HG03159 (cell line): ENCODE measurements around the gene ARFGAP1.

Experiments
- ATAC-seq: cut with Tn5 transposase; IDR thresholded peaks from one replicate; pipeline ENCODE4 v1.9.1; 2021; ENCODE audit warnings: mild to moderate bottlenecking, moderate library complexity; ENCODE audit not compliant: unreplicated experiment

ARFGAP1 gene

DNA sequence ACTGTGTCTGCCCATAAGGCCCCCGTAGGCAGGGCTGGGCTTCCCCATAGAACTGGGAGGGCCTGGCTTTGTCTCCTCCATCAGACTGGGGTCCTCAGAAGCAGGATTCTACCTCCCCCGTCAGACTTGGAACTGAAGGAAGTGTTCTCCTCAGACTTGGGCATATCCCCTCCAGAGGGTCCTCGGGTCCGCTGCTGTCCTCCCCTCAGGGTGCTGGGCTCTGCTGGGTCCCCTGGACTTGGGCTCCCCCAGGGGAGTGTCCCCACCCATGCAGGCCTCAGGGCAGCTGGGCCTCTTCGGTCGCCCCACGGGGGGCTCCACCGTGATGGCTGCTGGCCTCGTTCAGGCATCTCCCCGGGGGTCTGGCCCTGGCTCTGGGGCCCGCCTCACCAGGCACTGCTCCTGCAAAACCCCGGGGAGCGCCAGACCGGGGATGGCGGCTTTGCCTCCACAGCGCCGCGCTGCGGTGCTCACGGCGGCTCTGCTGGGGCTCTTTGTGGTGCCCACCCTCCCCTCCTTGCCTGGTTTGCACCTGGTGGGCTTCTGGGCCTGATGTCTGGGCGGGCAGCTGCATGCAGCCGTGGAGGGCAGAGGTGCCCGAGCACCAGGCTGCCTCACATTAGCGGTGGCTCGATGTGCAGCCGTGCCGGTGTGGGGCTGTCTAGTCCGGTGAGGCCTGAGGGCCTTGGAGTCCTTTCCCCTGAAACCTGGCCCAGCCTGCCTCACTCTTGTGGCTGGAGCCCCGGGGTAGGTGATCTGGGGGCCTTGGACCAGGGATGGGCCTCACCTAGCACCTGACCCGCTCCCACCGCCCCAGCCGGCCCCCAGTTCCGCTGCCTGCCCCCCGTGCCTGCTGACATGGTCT, 34.3 kb downstream of the ARFGAP1 start:
- ATAC-seq = no peak

DNA sequence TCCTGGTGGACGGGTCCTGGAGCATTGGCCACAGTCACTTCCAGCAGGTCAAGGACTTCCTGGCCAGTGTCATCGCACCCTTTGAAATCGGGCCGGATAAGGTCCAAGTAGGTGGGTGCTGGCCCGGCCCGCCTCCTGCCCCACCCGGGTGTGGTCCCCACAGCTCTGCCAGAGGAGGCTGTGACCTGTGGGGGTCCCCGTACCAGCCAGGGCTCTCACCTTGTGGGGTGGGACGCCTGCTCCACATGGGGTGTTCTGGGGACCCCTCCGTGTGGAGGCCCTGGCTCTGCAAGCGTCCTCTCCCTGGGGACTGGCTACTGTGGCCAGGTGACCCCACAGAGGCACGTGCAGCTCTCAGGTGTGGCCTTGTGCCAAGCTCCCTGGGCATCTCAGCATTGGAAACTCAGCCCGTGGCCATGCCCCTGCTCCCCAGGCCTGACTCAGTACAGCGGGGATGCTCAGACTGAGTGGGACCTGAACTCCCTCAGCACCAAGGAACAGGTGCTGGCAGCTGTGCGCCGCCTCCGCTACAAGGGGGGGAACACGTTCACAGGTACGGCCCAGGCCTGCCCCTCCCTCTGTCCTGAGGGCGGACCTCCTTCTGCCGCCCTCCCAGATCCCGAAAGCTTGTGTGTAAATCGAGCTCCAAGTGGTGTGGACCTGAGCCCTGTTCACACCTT, 35.1 kb downstream of the ARFGAP1 start:
- no peak for ATAC-seq

DNA sequence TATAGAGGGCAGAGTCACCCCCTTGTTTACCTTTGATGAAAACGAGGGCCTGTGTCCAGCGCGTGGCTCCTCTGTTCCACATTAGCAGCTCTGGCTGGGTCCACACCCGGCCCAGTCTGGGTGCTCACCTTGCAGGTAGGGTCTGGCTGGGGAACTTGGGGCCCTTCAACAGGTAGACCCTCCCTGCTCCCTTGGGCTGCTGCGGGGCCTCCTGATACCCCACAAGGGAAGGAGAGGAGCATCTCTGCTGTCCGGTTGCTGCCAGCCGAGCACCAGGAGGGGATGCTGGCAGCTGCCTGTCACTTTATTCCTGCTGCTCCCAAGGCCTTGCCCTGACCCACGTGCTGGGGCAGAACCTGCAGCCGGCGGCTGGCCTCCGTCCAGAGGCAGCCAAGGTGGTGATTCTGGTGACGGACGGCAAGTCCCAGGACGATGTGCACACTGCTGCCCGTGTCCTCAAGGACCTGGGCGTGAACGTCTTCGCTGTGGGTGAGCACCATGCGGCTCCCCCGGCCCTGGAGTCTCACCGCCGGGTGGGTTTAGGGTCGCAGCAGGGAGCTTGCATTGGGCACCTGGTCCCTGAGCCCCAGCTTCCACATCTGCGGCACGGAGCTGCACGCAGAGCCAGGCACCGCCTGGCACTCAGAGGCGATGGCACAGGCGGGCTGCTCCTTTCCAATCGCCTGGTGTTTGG, 35.8 kb downstream of the ARFGAP1 start:
- no peak for ATAC-seq

DNA sequence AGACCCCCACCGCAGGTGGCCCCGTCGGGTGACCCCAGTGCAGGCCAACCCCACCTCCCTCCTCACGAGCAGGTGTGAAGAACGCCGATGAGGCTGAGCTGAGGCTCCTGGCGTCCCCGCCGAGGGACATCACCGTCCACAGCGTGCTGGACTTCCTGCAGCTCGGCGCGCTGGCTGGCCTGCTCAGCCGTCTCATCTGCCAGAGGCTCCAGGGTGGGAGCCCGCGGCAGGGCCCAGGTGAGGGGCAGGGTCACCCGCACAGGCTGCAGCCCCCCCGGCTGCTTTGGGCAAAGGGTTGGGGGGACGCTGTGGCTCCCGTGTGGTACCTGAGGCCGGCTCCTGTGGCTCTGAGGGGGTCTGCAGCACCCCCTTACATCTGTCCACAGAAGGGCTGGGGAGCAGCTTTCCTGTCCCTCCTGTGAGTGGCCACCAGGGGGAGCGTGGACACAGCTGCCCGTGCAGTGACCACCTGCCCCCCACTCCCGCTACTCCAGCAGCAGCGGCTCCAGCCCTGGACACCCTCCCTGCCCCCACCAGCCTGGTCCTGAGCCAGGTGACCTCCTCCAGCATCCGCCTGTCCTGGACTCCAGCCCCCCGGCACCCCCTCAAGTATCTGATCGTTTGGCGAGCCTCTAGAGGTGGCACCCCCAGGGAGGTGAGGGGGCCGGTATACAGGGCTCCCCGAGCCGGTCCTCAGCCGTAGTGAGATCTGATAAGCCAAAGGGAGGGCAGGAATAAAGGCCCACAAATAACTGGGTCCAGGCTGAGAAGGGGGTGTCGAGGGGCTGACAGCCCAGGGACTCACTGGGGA, 36.9 kb downstream of the ARFGAP1 start:
- no peak for ATAC-seq

DNA sequence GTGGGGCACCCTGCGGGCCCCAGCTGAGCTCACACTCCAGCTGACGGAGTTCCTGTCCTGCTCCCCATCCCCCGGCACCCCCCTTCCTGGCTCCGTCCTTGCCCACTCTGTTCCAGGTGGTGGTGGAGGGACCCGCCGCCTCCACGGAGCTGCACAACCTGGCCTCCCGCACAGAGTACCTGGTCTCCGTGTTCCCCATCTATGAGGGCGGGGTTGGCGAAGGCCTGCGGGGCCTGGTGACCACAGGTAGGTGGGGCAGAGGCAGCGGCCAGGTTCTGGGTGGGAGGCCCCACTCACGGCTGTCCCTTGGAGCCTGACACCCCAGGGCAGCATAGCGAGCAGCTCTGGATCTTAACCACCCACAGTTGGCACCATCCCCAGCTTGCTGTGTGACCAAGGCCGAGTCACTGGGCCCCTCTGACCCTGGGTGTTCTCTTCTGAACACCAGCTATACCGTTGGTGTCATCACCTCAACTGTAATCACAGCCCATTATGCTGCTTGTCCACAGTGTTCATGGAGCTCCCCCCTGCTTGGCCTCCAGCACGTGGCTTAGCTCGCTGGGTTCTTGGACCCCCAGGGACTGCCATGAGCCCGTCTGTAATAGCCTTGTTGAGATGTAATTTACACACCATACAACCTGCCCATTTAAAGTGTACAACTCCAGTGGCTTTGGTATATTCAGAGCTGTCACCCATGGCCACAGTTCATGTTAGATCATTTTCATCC, 37.8 kb downstream of the ARFGAP1 start:
- ATAC-seq = no peak

DNA sequence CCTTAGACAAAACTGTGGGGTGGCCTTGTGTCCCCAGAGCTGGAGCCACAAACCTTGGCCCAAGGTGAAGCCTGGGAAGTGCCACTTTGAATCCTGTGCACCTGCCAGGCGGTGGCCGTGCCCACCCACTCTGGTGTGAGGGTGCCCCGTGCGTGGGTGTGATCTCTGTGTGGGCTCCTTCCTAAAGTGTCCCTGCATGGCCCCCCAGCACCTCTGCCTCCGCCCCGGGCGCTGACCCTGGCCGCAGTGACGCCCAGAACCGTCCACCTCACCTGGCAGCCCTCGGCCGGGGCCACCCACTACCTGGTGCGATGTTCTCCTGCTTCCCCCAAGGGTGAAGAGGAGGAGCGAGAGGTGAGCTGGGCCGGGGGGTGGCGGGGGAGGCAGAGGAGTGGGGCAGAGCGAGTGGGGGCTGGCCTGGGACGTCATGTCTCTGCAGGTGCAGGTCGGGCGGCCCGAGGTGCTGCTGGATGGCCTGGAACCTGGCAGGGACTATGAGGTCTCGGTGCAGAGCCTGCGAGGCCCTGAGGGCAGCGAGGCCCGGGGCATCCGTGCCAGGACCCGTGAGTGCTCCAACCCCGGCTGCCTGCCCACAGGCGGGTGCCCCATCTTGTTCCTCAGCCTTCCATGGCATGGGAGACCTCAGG, 38.7 kb downstream of the ARFGAP1 start:
- no peak for ATAC-seq

DNA sequence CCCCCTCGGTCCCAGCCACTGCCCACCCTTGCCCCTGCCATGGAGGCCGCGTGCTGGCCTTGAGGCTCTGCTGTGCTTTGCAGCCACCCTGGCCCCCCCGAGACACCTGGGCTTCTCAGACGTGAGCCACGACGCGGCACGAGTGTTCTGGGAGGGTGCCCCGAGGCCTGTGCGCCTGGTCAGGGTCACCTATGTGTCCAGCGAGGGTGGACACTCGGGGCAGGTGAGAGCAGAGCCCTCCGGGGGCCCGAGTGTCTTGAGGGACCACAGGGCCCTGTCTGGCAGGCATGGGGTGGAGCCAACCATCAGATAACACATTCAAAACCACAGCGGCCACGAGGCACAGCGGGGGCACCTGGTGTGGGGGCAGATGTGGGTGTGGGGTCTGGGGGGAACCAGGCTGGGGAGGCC, 39.2 kb downstream of the ARFGAP1 start:
- ATAC-seq = no peak

DNA sequence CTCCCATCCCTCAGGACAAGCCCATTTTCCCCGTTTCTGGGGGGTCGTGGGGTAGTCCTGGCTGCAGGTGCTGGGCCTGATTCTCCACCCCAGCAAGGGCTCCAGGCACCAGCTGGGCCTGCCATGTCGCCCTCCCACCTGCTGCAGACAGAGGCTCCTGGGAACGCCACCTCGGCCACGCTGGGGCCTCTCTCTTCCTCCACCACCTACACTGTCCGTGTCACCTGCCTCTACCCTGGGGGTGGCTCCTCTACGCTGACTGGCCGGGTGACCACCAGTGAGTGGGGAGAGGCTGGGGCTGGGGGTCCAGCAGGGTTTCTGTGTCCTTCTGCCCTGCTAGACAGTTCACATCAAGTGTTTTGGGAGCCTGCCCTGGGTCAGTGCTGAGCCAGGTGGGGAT, 39.7 kb downstream of the ARFGAP1 start:
- no peak for ATAC-seq

DNA sequence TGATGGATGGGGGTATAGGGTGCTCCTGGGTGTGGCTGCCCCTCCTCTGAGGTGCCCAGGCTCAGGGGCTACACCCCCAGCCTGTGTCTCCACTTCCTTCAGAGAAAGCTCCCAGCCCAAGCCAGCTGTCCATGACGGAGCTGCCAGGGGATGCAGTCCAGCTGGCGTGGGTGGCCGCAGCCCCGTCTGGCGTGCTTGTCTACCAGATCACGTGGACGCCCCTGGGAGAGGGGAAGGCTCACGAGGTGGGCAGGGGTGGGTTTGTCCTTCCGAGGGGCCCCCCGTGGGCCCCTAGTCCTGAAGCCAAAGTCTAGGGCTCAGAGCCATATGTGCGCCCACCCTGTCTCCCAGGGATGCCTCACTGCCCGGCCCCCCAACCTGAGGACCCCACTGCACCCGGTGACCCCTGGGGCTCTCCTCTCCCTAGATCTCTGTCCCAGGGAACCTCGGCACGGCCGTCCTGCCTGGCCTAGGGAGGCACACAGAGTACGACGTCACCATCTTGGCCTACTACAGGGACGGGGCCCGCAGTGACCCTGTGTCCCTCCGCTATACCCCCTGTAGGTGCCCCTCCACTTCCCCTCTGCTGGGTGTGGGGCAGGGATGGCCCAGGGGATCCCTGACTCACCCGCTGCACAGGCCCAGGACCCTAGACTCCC, 40.2 kb downstream of the ARFGAP1 start:
- no peak for ATAC-seq

DNA sequence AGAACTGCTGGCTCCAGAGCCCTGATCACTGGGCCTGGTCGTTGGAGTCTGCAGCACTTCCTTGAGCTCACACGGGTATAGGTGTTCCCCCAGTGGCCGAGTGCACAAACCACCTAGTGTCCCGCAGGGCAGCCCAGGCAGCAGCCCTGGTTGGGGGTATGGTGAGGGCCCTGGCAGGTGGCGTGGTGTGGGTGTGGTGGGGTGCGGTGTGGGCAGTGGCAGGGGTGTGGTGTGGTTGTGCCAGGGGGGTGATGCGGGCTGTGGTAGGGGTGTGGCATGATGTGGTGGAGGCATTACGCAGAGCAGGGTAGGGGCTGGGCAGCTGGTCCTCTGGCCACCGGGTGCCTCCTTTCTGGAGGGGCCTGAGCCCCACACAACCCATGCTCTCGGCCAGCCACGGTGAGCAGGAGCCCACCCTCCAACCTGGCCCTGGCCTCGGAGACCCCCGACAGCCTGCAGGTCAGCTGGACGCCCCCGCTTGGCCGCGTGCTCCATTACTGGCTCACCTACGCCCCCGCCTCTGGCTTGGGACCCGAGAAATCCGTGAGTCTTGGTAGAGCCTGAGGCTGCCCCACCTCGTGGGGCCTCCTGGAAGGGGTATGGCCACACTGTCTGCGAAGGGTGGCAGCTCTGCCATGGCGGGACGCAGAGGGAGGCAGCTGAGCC, 40.9 kb downstream of the ARFGAP1 start:
- ATAC-seq = no peak

DNA sequence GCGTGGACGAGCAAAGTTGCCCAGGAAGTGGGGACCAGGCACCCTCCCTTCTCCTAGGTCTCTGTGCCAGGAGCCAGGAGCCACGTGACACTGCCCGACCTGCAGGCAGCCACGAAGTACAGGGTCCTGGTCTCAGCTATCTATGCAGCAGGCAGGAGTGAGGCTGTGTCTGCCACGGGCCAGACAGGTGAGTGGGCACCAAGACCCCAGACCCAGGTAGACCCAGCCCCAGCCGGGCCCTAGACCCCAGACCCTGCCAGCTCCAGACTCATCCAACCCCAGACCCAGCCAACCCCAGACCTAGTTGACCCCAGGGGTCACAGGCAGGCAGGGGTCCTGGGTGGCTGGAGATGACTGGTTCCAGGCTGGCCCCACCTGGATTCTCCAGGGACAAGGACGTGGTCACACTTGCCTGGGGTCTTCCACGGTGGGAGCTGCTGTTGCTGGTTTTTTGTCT, 41.4 kb downstream of the ARFGAP1 start:
- no peak for ATAC-seq

DNA sequence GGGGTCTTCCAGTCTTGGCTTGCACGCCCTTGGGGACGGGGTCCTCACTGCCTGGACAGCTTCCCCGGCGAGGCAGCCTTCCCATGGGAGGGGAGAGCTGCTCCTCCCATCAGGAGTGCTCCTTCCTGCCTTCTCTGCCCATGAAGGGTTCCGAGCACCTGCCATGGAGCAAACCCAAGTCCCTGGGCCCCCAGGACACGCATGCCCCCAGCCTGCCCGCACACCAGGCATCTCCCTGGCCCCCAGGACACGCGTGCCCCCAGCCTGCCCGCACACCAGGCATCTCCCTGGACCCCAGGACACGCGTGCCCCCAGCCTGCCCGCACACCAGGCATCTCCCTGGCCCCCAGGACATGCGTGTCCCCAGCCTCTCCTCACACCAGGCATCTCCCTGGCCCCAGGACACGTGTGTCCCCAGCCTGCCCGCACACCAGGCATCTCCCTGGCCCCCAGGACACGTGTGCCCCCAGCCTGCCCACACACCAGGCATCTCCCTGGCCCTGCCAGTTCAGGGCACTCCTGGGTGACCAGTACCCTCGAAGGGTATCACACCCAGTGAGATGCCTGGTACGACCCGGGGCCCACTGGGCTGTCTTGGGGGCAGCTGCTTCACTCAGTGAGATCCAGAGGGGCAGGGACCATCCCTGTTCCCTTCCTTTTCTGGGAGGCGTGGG, 42.1 kb downstream of the ARFGAP1 start:
- no peak for ATAC-seq

DNA sequence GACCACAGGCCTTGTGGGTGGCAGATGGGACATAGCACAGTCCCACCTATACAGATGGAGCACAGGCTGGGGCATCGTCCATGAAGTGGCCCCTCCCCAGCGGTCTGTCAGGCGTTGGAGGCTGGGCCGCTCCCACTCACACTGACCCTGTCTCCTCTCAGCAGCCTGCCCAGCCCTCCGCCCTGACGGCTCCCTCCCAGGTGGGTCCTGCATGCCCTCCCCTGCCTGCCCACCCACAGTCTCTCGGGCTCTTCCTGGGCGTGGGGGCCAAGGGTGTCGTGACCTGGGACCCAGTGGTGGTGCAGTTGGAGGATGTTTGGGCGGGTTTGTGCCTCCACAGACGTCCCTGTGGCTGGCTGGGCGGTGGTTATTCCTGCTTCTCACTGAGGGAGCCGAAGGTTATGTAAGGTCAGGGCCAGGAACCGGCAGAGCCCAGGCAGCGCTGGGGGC, 42.7 kb downstream of the ARFGAP1 start:
- no peak for ATAC-seq

DNA sequence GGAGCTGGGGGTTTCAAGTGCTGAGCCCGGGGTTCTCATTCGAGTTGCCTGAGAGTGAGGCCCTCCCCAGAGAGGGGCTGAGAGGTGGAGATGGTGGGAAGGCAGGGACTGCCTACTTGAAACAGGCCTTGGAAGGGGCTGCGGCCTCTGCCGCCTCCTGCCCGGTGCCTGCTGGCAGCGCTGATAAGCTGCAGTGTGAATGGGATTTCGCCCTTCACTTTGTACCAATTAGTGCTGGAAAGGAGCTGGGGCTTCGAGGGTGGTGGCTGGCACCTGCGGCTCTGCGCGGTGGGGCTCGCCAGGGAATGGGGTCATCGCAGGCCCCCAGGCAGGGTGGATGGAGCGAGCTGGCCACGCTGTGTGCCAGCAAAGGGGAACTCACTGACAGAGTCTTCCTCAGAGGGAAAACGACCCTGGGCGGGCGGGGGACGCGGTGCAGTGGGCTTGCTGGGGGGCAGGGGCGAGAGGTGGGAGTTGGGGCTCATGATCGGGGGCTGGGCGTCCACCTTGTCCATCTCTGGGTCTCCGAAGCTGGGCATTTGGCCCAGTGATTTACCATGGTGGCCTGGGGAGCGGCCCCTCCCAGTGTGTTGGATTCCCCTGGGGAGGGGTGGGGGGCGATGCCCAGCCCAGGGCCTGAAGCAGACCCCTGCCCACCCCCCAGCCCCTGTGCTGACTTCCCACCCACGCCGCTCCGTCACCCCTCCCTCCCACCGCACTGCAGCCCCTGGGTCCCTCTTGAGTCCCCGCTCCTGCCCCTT, 43.3 kb downstream of the ARFGAP1 start:
- ATAC-seq = no peak

DNA sequence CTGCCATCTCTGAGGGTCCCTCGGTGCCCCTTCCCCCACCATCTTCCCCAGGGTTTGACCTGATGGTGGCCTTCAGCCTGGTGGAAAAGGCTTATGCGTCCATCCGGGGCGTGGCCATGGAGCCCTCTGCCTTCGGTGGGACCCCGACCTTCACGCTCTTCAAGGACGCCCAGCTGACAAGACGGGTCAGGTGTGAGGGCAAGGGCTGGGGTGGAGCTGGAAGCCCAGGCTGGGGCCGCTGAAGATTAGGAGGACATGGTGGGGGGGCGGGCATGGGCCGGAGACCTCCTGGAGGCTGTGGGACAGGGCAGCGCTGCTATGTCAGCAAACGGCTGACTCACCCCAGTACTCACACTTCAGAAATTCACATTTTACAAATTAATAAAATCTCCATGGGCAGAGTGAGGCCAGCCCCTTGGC, 43.9 kb downstream of the ARFGAP1 start:
- no peak for ATAC-seq

DNA sequence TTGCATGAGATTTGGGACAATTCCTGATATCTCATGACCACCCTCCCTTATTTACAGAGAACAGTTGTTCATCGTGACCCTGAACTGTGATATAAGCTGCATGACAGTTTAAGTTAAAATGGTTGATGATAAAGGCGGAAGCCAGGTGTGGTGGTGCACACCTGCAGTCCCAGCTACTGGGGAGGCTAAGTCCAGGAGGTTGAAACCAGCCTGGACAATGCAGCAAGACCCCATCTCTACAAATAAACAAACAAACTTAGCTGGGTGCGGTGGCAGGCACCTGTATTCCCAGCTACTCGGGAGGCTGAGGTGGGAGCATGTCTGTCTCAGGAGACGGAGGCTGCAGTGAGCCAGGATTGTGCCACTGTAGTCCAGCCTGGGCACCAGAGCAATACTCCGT, 44.4 kb downstream of the ARFGAP1 start:
- no peak for ATAC-seq

DNA sequence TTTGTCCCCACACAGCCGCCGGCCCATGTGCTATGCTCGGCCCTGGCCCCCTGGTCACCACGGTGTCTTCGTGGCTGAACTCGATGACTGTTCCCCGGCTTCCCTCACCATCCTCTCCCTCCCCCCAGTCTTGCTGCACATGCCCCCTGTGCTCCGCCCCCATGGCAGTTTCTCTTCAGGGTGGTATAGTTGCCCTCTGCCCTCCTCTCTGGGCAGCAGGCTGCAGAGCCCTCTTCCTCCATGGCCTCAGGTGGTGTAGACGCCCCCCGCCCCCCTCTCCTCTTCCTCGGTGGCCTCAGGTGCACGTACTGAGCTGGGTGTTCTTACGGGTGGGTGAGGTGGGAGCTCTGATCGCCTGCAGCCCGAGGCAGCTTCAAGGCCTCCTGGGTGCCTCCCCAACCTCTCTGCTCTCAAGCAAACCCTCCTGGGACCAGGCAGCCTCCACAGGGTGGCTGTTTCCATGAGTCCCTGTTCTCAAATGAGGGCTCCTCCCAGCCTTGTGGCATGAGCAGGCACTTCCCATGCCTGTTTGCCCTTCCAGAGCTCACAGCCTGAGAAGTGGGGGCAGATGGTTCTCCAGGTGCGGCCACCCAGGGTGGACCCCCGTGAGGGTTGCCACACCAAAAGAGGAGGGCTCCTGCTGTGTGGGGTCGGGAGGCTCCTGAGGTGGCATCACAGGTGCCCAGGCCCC, 45.1 kb downstream of the ARFGAP1 start:
- ATAC-seq = no peak
